Measurements from ENCODE around the gene ITPR2.

- TF ChIP-seq CTCF (conservative IDR thresholded peaks at IDR 0.05; ENCODE audit: low read length) (no peak), EZH2phosphoT487 (IDR thresholded peaks at IDR 0.05; ENCODE audit: borderline replicate concordance, low read depth, low read length) (no peak)
Measured at GRCh38 chr12:26777236-26777635, 55.8 kb downstream of the ITPR2 start.
